ENCODE measurements around the gene GPC5. TPM values are rescaled to one million over a fixed set of nuclear protein-coding genes. Genes with fewer than 3 reads are reported as not detected.

The GPC5 gene
- total RNA-seq, 1 experiment from 2014 or later = 0.07 TPM

GRCh38 chr13:92074658-92075057 is 676.2 kb downstream of the GPC5 start:
- peak; percentile 22 for DNase-seq (ENCODE audit: extremely low read depth, low read depth)

GRCh38 chr13:92097337-92097903 is 699.0 kb downstream of the GPC5 start:
- peak; percentile 1 for DNase-seq (ENCODE audit: extremely low read depth, low read depth)

- no peak for DNase-seq (ENCODE audit: extremely low read depth, low read depth)
Measured at GRCh38 chr13:92101801-92102200, 703.4 kb downstream of the GPC5 start.

GRCh38 chr13:92103689-92104153 is 705.3 kb downstream of the GPC5 start:
- no peak for DNase-seq (ENCODE audit: extremely low read depth, low read depth)

GRCh38 chr13:92122186-92122853 is 723.9 kb downstream of the GPC5 start:
- DNase-seq (ENCODE audit: extremely low read depth, low read depth) = no peak

GRCh38 chr13:92126399-92126798 is 728.0 kb downstream of the GPC5 start:
- no peak for DNase-seq (ENCODE audit: extremely low read depth, low read depth)

GRCh38 chr13:92135509-92135908 is 737.1 kb downstream of the GPC5 start:
- DNase-seq (ENCODE audit: extremely low read depth, low read depth) = no peak

GRCh38 chr13:92136449-92137155 is 738.2 kb downstream of the GPC5 start:
- no peak for DNase-seq (ENCODE audit: extremely low read depth, low read depth)

- DNase-seq (ENCODE audit: extremely low read depth, low read depth) = no peak
Measured at GRCh38 chr13:92137520-92137919, 739.1 kb downstream of the GPC5 start.

- no peak for DNase-seq (ENCODE audit: extremely low read depth, low read depth)
Measured at GRCh38 chr13:92143766-92144165, 745.3 kb downstream of the GPC5 start.

- DNase-seq (ENCODE audit: extremely low read depth, low read depth) = no peak
Measured at GRCh38 chr13:92150606-92151005, 752.2 kb downstream of the GPC5 start.

GRCh38 chr13:92158346-92158745 is 759.9 kb downstream of the GPC5 start:
- no peak for DNase-seq (ENCODE audit: extremely low read depth, low read depth)

GRCh38 chr13:92164822-92165221 is 766.4 kb downstream of the GPC5 start:
- DNase-seq (ENCODE audit: extremely low read depth, low read depth) = no peak

GRCh38 chr13:92172191-92172590 is 773.8 kb downstream of the GPC5 start:
- no peak for DNase-seq (ENCODE audit: extremely low read depth, low read depth)

- DNase-seq (ENCODE audit: extremely low read depth, low read depth) = no peak
Measured at GRCh38 chr13:92173254-92173653, 774.8 kb downstream of the GPC5 start.

GRCh38 chr13:92175330-92175729 is 776.9 kb downstream of the GPC5 start:
- peak; percentile 23 for DNase-seq (ENCODE audit: extremely low read depth, low read depth)

GRCh38 chr13:92177966-92178365 is 779.5 kb downstream of the GPC5 start:
- no peak for DNase-seq (ENCODE audit: extremely low read depth, low read depth)

- peak; percentile 23 for DNase-seq (ENCODE audit: extremely low read depth, low read depth)
Measured at GRCh38 chr13:92179223-92179622, 780.8 kb downstream of the GPC5 start.

GRCh38 chr13:92187378-92187989 is 789.1 kb downstream of the GPC5 start:
- peak; percentile 32 for DNase-seq (ENCODE audit: extremely low read depth, low read depth)

- no peak for DNase-seq (ENCODE audit: extremely low read depth, low read depth)
Measured at GRCh38 chr13:92188574-92188973, 790.2 kb downstream of the GPC5 start.

- no peak for DNase-seq (ENCODE audit: extremely low read depth, low read depth)
Measured at GRCh38 chr13:92196591-92197256, 798.3 kb downstream of the GPC5 start.
